ENCODE results near the gene TEX10.

Gene TEX10

GRCh38 chr9:100294806-100295205 is 57.9 kb downstream of the TEX10 start:
- ATAC-seq = no peak
- TF ChIP-seq ZFP3 (CRISPR knock-in tag; IDR thresholded peaks at IDR 0.05) = no peak

GRCh38 chr9:100294341-100294740 is 58.4 kb downstream of the TEX10 start:
- no peak for TF ChIP-seq BACH2 (CRISPR knock-in tag; IDR thresholded peaks at IDR 0.05; ENCODE audit: borderline replicate concordance)
- no peak for ATAC-seq

DNA sequence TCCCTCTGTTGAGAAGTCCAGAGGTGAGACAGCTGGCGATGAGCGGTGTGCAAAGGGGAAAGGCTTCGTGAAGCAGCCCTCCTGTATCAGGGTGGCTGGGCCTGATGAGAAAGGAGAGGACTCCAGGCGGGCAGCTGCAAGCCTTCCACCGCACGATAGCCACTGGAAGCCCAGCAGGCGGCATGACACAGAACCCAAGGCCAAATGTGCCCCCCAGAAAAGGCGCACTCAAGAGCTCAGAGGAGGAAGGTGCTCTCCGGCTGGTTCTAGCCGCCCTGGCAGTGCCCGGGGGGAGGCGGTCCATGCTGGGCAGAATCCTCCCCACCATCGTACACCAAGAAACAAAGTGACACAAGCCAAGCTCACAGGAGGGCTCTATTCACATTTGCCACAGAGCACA is 60.3 kb downstream of the TEX10 start:
- no peak for TF ChIP-seq TOX (CRISPR knock-in tag; IDR thresholded peaks at IDR 0.05; ENCODE audit: borderline replicate concordance)
- no peak for TF ChIP-seq CREB5 (CRISPR knock-in tag; IDR thresholded peaks at IDR 0.05; ENCODE audit: low read depth)
- no peak for TF ChIP-seq BACH2 (CRISPR knock-in tag; IDR thresholded peaks at IDR 0.05; ENCODE audit: borderline replicate concordance)
- TF ChIP-seq ISL1 (CRISPR knock-in tag; IDR thresholded peaks at IDR 0.05) = no peak
- TF ChIP-seq CSDC2 (CRISPR knock-in tag; IDR thresholded peaks at IDR 0.05) = no peak
- TF ChIP-seq RARB (CRISPR knock-in tag; IDR thresholded peaks at IDR 0.05) = no peak
- no peak for TF ChIP-seq ESRRG (CRISPR knock-in tag; IDR thresholded peaks at IDR 0.05)
- TF ChIP-seq ZNF8 (CRISPR knock-in tag; IDR thresholded peaks at IDR 0.05) = no peak
- no peak for TF ChIP-seq TSHZ2 (CRISPR knock-in tag; IDR thresholded peaks at IDR 0.05)
- TF ChIP-seq ZC3H10 (CRISPR knock-in tag; IDR thresholded peaks at IDR 0.05) = no peak
- no peak for TF ChIP-seq PPARA (CRISPR knock-in tag; IDR thresholded peaks at IDR 0.05; ENCODE audit: borderline replicate concordance)
- TF ChIP-seq GLIS3 (CRISPR knock-in tag; IDR thresholded peaks at IDR 0.05) = no peak
- TF ChIP-seq, protein P1, sequence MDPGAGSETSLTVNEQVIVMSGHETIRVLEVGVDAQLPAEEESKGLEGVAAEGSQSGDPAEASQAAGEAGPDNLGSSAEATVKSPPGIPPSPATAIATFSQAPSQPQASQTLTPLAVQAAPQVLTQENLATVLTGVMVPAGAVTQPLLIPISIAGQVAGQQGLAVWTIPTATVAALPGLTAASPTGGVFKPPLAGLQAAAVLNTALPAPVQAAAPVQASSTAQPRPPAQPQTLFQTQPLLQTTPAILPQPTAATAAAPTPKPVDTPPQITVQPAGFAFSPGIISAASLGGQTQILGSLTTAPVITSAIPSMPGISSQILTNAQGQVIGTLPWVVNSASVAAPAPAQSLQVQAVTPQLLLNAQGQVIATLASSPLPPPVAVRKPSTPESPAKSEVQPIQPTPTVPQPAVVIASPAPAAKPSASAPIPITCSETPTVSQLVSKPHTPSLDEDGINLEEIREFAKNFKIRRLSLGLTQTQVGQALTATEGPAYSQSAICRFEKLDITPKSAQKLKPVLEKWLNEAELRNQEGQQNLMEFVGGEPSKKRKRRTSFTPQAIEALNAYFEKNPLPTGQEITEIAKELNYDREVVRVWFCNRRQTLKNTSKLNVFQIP (CRISPR knock-in tag; IDR thresholded peaks at IDR 0.05; ENCODE audit: borderline replicate concordance, low read depth) = no peak
- no peak for TF ChIP-seq ZNF70 (CRISPR knock-in tag; IDR thresholded peaks at IDR 0.05)
- no peak for TF ChIP-seq ZFP3 (CRISPR knock-in tag; IDR thresholded peaks at IDR 0.05)
- TF ChIP-seq TCF4 (CRISPR knock-in tag; IDR thresholded peaks at IDR 0.05; ENCODE audit: borderline replicate concordance) = no peak
- TF ChIP-seq PATZ1 (CRISPR knock-in tag; IDR thresholded peaks at IDR 0.05; ENCODE audit: borderline replicate concordance) = no peak
- TF ChIP-seq, protein P2, sequence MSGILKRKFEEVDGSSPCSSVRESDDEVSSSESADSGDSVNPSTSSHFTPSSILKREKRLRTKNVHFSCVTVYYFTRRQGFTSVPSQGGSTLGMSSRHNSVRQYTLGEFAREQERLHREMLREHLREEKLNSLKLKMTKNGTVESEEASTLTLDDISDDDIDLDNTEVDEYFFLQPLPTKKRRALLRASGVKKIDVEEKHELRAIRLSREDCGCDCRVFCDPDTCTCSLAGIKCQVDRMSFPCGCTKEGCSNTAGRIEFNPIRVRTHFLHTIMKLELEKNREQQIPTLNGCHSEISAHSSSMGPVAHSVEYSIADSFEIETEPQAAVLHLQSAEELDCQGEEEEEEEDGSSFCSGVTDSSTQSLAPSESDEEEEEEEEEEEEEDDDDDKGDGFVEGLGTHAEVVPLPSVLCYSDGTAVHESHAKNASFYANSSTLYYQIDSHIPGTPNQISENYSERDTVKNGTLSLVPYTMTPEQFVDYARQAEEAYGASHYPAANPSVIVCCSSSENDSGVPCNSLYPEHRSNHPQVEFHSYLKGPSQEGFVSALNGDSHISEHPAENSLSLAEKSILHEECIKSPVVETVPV (CRISPR knock-in tag; IDR thresholded peaks at IDR 0.05) = no peak
- no peak for TF ChIP-seq ZNF565 (CRISPR knock-in tag; conservative IDR thresholded peaks at IDR 0.05; ENCODE audit: low read depth)
- TF ChIP-seq ARNTL (CRISPR knock-in tag; IDR thresholded peaks at IDR 0.05; ENCODE audit: borderline replicate concordance, low read depth) = no peak

DNA sequence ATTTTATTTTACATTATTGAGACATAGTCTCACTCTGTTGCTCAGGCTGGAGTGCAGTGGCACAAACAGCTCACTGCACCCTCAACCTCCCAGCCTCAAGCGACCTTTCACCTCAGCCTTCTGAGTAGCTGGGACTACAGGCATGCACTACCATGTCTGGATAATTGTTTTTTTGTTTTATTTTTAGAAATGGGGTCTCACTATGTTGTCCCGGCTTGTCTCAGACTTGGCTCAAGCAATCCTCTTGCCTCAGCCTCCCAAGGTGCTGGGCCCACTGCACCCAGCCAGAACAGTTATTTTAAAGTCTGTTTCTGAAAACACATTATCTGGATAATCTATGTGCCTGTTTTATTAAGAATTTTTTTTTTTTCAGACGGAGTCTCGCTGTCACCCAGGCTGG is 62.0 kb downstream of the TEX10 start:
- TF ChIP-seq TOX (CRISPR knock-in tag; IDR thresholded peaks at IDR 0.05; ENCODE audit: borderline replicate concordance) = no peak
- no peak for ATAC-seq

More for the DNA sequence above, 60.3 kb downstream of the TEX10 start:
- ATAC-seq = no peak
